GM12874 (cell line): ENCODE results near the gene TBX2.

Experiments
- TF ChIP-seq, protein P1 (sequence below): IDR thresholded peaks from 2 replicates; pipeline ENCODE4 v1.5.1; 2011; ENCODE audit warnings: low read depth, mild to moderate bottlenecking, control low read depth, low read length, moderate library complexity; ENCODE audit not compliant: insufficient read depth

The TBX2 gene

DNA sequence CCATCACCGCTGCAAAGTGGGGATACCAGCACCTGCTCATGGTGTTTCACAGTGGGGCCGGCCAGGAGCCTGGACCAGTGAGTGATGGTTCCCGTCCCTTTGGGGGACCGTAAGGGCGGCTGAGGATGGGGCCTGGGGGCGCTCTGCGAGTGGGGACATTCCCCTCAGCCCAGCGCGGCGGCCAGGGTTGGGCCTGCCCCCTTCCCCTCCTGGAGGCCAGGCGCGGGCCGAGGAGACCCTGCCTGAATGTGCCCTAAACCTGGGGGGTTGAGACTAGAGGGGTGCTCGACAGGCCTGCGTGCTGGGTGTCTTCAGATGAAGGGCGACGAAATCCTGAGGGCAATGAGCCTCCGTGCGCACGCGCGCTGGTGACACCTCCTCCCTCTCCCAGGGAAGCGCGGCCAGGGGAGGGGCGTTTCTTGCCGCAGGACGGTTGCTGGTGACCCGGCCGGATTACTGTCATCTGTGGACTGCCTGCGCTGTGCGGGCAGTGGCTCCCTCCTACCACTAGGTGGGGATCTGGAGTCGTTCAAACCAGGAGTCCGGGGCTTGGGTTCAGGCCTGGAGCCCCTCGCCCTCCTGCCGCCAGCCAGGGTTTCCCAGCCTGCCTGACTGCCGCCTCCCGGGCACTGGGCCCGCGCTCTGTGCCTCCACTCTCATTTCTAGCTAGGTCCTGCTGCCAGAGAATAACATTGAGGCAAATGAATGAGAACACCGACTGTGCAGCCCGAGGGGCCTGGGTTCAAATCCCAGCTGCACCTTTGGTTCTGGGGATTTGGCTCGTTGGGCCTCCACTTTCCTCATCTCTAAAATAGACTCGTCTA lies 17.1 kb downstream of the TBX2 start:
- TF ChIP-seq, protein P1, sequence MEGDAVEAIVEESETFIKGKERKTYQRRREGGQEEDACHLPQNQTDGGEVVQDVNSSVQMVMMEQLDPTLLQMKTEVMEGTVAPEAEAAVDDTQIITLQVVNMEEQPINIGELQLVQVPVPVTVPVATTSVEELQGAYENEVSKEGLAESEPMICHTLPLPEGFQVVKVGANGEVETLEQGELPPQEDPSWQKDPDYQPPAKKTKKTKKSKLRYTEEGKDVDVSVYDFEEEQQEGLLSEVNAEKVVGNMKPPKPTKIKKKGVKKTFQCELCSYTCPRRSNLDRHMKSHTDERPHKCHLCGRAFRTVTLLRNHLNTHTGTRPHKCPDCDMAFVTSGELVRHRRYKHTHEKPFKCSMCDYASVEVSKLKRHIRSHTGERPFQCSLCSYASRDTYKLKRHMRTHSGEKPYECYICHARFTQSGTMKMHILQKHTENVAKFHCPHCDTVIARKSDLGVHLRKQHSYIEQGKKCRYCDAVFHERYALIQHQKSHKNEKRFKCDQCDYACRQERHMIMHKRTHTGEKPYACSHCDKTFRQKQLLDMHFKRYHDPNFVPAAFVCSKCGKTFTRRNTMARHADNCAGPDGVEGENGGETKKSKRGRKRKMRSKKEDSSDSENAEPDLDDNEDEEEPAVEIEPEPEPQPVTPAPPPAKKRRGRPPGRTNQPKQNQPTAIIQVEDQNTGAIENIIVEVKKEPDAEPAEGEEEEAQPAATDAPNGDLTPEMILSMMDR: peak; percentile 94

DNA sequence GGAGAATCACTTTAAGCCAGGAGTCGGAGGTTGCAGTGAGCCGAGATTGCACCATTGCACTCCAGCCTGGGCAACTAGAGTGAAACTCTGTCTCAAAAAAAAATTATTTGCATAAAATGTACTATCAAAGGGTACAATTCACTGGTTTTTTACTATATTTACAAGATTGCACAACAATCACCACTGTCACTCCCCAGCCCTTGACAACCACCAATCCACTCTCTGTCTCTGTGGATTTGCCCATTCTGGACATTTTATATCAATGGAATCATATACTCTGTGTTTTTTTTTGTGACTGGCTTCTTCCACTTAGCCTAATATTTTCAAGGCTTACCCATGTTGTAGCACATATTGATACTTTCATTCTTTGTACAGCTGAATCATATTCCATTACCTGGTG lies 18.8 kb downstream of the TBX2 start:
- TF ChIP-seq, protein P1: no peak

DNA sequence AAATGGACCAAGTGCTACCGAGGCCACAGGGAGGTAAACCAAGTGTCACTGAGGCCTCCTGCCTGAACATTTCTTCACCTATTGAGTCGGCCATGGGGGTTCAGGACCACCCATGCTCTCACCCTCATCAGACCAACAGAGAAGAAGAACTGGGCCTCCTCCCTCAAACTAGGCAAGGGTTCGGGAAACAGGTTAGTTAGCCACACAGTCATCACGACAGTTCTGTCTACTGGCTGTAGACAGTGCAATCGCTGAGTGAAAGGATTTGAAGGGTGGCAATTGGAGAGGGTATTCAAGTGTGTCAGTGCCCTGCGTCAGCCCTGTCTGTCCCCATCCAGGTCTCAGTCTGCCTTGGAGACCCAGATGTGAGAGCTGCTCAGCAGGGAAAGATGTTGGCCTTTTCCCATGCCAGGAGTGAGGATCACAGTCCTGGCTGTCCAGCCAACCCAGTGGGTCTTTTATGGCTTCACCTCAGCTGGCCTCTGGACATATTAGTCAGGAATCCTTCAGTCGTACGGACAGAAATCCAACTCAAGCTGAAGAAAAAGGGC lies 19.9 kb downstream of the TBX2 start:
- TF ChIP-seq, protein P1: no peak

DNA sequence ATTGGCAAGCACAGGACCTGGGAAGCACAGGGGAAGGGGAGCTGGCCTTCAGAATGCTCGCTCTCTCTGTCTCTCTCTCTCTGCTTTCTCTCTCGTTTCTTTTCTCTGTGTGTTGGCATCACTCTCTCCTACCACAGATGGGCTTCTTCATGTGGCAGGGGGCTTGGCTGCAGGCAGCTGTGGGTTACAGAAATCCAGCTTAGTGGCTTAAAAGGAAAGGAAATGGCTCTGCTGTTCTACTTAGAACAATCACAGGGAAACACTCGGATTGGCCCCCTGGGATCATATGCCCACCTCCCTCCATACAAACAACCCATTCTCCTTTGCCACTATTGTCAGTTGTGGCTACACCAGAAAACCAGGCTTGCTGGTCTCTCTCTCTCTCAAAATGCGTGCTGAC lies 20.4 kb downstream of the TBX2 start:
- TF ChIP-seq, protein P1: no peak

DNA sequence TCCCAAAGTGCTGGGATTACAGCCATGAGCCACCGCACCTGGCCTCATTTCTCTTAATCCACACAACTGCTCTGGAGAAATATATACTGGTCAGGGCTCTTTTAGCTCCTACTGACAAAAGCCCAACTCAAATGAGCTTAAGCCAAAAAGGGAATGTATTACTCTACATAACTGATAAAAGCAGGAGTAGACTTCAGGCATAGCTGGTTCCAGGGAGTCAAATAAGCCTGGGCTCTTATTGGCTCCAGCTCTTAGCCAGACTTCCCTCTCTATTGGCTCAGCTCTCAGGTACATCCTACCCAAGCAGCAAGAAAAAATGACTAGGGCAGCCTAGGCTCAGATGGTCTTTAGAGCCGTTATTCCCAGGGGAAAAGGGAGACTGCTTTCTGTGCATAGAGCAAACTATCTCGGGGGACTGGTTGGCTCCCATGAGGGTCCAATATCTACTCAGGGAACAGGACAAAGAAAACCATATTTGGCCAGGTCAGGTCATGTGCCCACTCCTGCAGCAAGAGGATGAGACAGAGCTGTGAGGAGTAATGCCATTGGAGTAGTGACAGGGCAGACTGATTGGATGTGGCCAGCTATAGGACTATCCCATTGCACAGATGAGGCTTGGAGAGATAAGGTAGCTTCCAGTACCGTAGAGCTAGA lies 21.2 kb downstream of the TBX2 start:
- TF ChIP-seq, protein P1: no peak

DNA sequence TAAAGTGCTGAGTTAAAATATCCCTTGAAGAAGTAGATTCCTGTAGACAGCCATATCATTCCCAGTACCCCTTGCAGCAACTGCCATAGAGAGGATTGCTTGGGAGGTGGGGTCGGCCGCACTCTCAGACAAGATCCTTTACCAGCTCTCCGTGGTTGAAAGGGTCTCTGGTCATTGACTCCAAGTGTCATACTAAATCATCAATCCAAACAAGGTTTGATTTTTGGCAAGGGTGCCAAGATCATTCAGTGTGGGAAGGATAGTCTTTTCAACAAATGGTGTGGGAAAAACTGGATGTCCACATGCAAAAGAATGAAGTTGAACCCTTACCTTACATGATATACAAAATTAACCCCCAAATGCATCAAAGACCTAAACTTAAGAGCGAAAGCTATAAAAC lies 21.8 kb downstream of the TBX2 start:
- TF ChIP-seq, protein P1: no peak

DNA sequence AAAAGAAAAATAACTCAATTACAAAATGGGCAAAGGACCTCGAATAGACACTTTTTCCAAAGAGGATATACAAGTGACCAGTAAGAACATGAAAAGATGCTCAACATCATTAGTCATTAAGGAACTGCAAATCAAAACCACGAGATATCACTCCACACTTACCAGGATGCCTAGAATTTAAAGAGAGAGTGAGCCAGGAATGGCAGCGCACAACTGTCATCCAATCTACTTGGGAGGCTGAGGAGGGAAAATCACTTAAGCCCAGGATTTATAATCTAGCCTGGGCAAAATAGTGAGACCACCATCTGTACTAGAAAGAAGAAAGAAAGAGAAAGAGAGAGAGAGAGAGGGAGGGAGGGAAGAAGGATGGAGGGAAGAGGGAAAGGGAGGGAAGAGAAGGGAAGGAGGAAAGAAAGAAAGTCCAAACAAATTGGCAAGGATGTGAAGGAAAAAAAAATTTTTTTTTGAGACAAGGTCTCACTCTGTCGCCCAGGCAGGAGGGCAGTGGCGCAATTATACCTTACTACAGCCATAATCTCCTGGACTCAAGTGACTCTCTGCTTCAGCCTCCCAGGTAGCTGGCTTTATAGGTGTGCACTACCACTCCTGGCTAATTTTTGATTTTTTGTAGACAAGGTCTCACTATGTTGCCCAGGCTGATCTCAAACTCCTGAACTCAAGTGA lies 22.6 kb downstream of the TBX2 start:
- TF ChIP-seq, protein P1: no peak
